Measurements from ENCODE around the gene GRK6.
A peak's percentile ranks its signal among the peaks of the same experiment; 100 is the strongest.

The GRK6 gene

DNA sequence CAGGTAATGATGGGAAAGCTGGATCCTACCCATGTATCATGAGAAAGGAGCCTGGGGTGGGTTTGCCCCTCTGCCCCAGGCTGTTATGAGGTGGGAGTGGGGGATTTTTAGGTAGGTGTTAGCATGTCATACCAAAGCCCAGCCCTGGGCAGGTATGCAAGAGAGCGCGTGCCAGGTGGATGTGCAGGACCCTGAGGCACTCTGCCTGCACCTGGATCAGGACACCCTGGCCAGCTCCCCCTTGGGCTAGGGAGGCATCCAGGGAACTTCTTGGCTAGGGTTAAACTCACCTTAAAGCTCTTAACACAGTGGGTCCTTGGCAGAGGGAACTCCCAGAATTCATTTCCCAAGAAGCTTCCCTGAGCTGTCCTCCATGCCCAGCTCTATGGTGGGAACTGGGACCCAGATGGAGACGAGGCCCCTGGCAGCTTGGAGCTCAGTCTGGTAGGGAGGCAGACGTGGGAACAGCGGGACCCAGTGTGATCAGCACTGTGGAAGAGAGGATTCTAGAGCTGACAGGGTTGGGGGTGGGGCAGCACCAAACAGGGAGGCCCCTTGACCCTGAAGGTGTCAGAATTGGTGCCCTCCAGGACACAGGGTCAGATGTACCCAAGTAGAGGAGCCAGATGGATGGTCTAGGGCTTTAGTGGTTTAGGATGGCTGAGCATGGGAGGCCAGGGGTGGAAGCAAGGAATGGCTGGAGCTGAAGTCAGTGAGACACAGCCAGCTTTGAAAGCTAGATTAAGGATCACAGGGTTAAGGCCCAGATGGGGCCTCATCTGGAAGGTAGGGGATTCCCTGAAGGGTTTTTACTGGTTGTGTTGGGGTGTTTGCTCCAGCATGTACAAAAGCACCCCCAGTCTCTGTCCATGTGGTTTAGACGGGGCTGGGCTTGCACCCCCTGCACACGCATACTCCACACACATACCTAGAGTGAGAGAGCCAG is 17.9 kb downstream of the GRK6 start:
- Mint-ChIP-seq H3K36me3 (ENCODE audit: low read depth) (peaks cover 8% of the 10 kb centered on the region), H3K4me1 (peaks cover 26% of the 10 kb centered on the region), H3K27ac (no peak overlapping the region), H3K27me3 (ENCODE audit: low read depth) (peaks cover 20% of the 10 kb centered on the region), H3K4me3 (peak overlapping the region; percentile 79 to 86 (median 82)), H3K9me3 (no peaks in the 10 kb centered on the region)
- TF ChIP-seq CTCF (IDR thresholded peaks at IDR 0.05; ENCODE audit: unreplicated experiment in 3 of 3) = no peak

DNA sequence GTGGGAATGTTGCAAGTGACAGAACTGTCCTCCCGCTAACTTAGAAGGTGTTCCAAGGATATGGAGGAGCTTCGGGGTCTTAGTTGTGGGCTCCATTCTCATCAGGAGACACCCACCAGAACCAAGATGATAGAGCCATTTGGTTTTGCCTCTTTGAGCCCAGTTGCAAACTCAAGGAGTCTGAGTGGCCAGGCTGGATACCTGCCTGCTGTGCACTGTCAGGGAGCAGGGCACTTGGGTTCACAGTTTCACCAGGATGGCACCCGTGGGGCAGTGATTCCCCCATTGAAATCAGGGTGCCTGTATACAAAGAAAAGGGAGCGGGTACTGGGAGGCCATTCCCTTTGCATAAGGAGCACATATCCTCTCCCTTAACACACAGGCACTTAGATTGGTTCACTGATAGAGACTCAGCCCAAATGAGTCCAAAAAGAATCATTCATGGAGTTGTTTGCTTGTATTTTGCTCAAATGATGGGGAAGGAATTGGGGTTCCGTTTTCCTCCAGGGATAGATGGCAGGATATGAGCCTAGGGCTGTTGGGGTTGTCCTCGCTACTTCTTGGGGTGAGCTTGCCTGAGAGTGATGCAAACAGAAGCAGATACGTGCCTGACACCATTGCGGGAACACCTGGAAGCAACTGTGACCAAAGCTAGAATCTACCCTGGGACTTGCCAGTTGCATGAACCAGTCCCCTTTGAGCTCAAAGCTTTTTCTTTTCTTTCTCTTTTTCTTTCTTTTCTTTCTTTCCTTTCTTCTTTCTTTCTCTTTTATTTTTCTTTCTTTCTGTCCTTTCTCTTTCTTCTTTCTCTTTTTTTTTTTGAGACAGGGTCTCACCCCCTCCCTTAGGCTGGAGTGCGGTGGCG is 18.8 kb downstream of the GRK6 start:
- TF ChIP-seq CTCF (IDR thresholded peaks at IDR 0.05; ENCODE audit: unreplicated experiment in 3 of 3) = no peak
- peak overlapping the region; percentile 79 to 86 (median 82) for H3K4me3 Mint-ChIP-seq
- no peaks in the 10 kb centered on the region for H3K36me3 Mint-ChIP-seq (ENCODE audit: low read depth)
- peaks cover 20% of the 10 kb centered on the region for H3K27me3 Mint-ChIP-seq (ENCODE audit: low read depth)
- H3K9me3 Mint-ChIP-seq = no peaks in the 10 kb centered on the region
- H3K4me1 Mint-ChIP-seq = peaks cover 26% of the 10 kb centered on the region
- H3K27ac Mint-ChIP-seq = peak overlapping the region in 2 of 3 experiments; percentile 18 to 51

DNA sequence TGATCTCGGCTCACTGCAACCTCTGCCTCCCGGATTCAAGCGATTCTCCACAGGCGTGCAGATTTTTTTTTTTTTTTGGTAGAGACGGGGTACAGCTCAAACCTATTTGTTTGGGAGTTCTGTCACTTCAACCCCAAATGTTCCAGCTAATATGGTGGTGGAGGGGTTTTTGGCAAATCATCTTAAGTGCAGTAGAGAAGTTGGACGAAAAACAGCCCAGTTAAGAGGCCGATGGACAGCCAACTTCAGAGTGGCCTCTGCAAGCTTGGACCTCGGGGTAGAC is 19.4 kb downstream of the GRK6 start:
- Mint-ChIP-seq H3K9me3 (no peaks in the 10 kb centered on the region), H3K4me1 (peaks cover 31% of the 10 kb centered on the region), H3K4me3 (peak overlapping the region; percentile 79 to 86 (median 82)), H3K36me3 (ENCODE audit: low read depth) (no peaks in the 10 kb centered on the region), H3K27ac (peak overlapping the region in 2 of 3 experiments; percentile 18 to 51), H3K27me3 (ENCODE audit: low read depth) (peaks cover 20% of the 10 kb centered on the region)
- TF ChIP-seq CTCF (IDR thresholded peaks at IDR 0.05; ENCODE audit: unreplicated experiment in 3 of 3) = no peak

GRCh38 chr5:177446200-177447065 is 20.0 kb downstream of the GRK6 start, which contains the start of gene PRR7:
Gene PRR7 (plus strand): TSS chr5:177446814. CDS start chr5:177455068, 8,254 bp downstream.
- H3K27me3 Mint-ChIP-seq (ENCODE audit: low read depth) = peaks cover 20% of the 10 kb centered on the region
- peak within 1 kb of the TSS in 2 of 3 experiments; percentile 18 to 51 for H3K27ac Mint-ChIP-seq
- H3K36me3 Mint-ChIP-seq (ENCODE audit: low read depth) = no peaks in the 10 kb centered on the region
- TF ChIP-seq CTCF (IDR thresholded peaks at IDR 0.05; ENCODE audit: unreplicated experiment in 3 of 3) = no peak
- peaks cover 33% of the 10 kb centered on the region for H3K4me1 Mint-ChIP-seq
- no peaks in the 10 kb centered on the region for H3K9me3 Mint-ChIP-seq
- peak within 1 kb of the TSS; percentile 79 to 86 (median 82) for H3K4me3 Mint-ChIP-seq

GRCh38 chr5:177447066-177447610 is 20.7 kb downstream of the GRK6 start:
- Mint-ChIP-seq H3K36me3 (ENCODE audit: low read depth) (no peaks in the 10 kb centered on the region), H3K9me3 (no peaks in the 10 kb centered on the region), H3K4me1 (peaks cover 33% of the 10 kb centered on the region), H3K4me3 (peak overlapping the region in 1 of 3 experiments; percentile 54), H3K27ac (no peak overlapping the region), H3K27me3 (ENCODE audit: low read depth) (peaks cover 22% of the 10 kb centered on the region)
- TF ChIP-seq CTCF (IDR thresholded peaks at IDR 0.05; ENCODE audit: unreplicated experiment in 3 of 3) = no peak

Data from nephron (organoid).